SK-N-SH treated with all-trans-retinoic acid at 6 μM for 48 hours (cell line): ENCODE results near the gene PEX16.

Experiments
- ARNTL ChIP-seq: fragments of 450-650 bp; formaldehyde crosslinking; IDR thresholded peaks from 2 replicates; pipeline ENCODE4 v1.5.0; 2020; ENCODE audit warnings: low read depth, mild to moderate bottlenecking, moderate library complexity, borderline replicate concordance
- BACH2 ChIP-seq: fragments of 250-450 bp; sonication (Bioruptor Pico); IDR thresholded peaks from 2 replicates; pipeline ENCODE4 v1.9.0; 2021; ENCODE audit warnings: mild to moderate bottlenecking, borderline replicate concordance
- RARB ChIP-seq: fragments of 250-450 bp; sonication (Bioruptor Pico); IDR thresholded peaks from 2 replicates; pipeline ENCODE4 v1.8.0; 2021; ENCODE audit warnings: mild to moderate bottlenecking, moderate library complexity
- ZC3H10 ChIP-seq: fragments of 250-450 bp; sonication (Bioruptor Pico); IDR thresholded peaks from 2 replicates; pipeline ENCODE4 v1.5.1; 2021; ENCODE audit warnings: mild to moderate bottlenecking, moderate library complexity
- ZNF8 ChIP-seq: fragments of 450-650 bp; formaldehyde crosslinking; IDR thresholded peaks from 2 replicates; pipeline ENCODE4 v1.5.0; 2020; ENCODE audit warnings: mild to moderate bottlenecking, moderate library complexity
- TF ChIP-seq, protein P1 (sequence below): fragments of 250-450 bp; sonication (Bioruptor Pico); IDR thresholded peaks from 2 replicates; pipeline ENCODE4 v1.5.1; 2020; ENCODE audit warnings: low read depth, mild to moderate bottlenecking, moderate library complexity
- TF ChIP-seq, protein P2 (sequence below): fragments of 250-450 bp; sonication (Bioruptor Pico); IDR thresholded peaks from 2 replicates; pipeline ENCODE4 v1.5.1; 2021; ENCODE audit warnings: mild to moderate bottlenecking, moderate library complexity
- TF ChIP-seq, protein P3 (sequence below): fragments of 250-450 bp; sonication (Bioruptor Pico); IDR thresholded peaks from 2 replicates; pipeline ENCODE4 v1.8.0; 2020; ENCODE audit warnings: mild to moderate bottlenecking, moderate library complexity, borderline replicate concordance

DNA sequence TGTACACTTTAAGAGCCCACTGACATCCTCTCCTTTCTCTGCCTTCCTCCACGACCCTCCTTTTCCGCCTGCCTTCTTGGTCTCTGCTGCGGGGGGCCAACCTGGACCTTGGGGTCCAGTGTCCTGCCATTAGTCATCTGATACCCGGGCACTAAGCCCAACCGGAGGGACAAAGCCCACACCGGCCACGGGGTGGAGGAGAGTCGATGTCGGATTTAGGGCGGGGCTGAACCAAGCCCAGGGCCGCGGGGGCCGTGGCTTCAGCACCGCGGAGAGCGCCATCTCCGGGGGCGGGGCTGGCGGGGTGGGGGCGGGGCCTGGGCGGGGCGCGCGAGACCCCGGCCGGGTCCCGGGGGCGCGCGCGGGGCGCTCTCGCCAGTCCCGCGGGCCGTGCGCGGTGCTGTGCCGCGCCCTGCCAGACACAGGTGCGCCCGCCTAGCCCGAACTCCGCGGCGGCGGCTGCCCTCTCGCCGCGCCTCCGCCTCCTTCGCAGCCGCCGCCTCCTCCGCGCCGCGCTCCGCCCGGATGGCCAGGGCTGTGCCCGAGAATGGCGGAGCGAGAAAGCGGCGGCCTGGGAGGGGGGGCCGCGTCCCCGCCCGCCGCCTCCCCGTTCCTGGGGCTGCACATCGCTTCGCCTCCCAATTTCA lies 32.3 kb downstream of the PEX16 start, which contains the start of gene MAPK8IP1:
- TF ChIP-seq, protein P1, sequence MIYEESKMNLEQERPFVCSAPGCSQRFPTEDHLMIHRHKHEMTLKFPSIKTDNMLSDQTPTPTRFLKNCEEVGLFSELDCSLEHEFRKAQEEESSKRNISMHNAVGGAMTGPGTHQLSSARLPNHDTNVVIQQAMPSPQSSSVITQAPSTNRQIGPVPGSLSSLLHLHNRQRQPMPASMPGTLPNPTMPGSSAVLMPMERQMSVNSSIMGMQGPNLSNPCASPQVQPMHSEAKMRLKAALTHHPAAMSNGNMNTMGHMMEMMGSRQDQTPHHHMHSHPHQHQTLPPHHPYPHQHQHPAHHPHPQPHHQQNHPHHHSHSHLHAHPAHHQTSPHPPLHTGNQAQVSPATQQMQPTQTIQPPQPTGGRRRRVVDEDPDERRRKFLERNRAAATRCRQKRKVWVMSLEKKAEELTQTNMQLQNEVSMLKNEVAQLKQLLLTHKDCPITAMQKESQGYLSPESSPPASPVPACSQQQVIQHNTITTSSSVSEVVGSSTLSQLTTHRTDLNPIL (CRISPR knock-in tag) = no peak
- TF ChIP-seq ARNTL (CRISPR knock-in tag) = no peak
- TF ChIP-seq ZC3H10 (CRISPR knock-in tag) = no peak
- no peak for TF ChIP-seq ZNF8 (CRISPR knock-in tag)
- TF ChIP-seq, protein P2, sequence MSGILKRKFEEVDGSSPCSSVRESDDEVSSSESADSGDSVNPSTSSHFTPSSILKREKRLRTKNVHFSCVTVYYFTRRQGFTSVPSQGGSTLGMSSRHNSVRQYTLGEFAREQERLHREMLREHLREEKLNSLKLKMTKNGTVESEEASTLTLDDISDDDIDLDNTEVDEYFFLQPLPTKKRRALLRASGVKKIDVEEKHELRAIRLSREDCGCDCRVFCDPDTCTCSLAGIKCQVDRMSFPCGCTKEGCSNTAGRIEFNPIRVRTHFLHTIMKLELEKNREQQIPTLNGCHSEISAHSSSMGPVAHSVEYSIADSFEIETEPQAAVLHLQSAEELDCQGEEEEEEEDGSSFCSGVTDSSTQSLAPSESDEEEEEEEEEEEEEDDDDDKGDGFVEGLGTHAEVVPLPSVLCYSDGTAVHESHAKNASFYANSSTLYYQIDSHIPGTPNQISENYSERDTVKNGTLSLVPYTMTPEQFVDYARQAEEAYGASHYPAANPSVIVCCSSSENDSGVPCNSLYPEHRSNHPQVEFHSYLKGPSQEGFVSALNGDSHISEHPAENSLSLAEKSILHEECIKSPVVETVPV (CRISPR knock-in tag) = no peak
- no peak for TF ChIP-seq BACH2 (CRISPR knock-in tag)
- TF ChIP-seq RARB (CRISPR knock-in tag) = no peak
- TF ChIP-seq, protein P3, sequence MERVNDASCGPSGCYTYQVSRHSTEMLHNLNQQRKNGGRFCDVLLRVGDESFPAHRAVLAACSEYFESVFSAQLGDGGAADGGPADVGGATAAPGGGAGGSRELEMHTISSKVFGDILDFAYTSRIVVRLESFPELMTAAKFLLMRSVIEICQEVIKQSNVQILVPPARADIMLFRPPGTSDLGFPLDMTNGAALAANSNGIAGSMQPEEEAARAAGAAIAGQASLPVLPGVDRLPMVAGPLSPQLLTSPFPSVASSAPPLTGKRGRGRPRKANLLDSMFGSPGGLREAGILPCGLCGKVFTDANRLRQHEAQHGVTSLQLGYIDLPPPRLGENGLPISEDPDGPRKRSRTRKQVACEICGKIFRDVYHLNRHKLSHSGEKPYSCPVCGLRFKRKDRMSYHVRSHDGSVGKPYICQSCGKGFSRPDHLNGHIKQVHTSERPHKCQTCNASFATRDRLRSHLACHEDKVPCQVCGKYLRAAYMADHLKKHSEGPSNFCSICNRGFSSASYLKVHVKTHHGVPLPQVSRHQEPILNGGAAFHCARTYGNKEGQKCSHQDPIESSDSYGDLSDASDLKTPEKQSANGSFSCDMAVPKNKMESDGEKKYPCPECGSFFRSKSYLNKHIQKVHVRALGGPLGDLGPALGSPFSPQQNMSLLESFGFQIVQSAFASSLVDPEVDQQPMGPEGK (CRISPR knock-in tag) = no peak
